Trophoblast cell (in vitro differentiated cells and primary cell): Measurements from ENCODE around the gene ART5.

Experiments used
- DNase-seq, 2 donors: peaks; one replicate each; pipeline ENCODE4 v3.0.0-alpha.2; 2016
- H2AFZ ChIP-seq: 2 replicates; pipeline ENCODE4 v1.6.1; 2013; ENCODE audit warnings: low read length, moderate library complexity, mild to moderate bottlenecking; ENCODE audit not compliant: insufficient read depth, poor library complexity
- H2AK5ac ChIP-seq: 2 replicates; pipeline ENCODE4 v1.6.1; 2013; ENCODE audit warnings: mild to moderate bottlenecking, low read length
- H2BK120ac ChIP-seq: 2 replicates; pipeline ENCODE4 v1.6.1; 2013; ENCODE audit warnings: low read length, mild to moderate bottlenecking, moderate library complexity; ENCODE audit not compliant: insufficient read depth, poor library complexity
- H2BK12ac ChIP-seq: 2 replicates; pipeline ENCODE4 v1.6.1; 2013; ENCODE audit warnings: mild to moderate bottlenecking, low read length, moderate library complexity
- H2BK5ac ChIP-seq: 2 replicates; pipeline ENCODE4 v1.6.1; 2013; ENCODE audit warnings: low read length, low read depth, moderate library complexity, mild to moderate bottlenecking; ENCODE audit not compliant: poor library complexity
- H3K14ac ChIP-seq: 2 replicates; pipeline ENCODE4 v1.6.1; 2013; ENCODE audit warnings: mild to moderate bottlenecking, low read length
- H3K18ac ChIP-seq: 2 replicates; pipeline ENCODE4 v1.6.1; 2013; ENCODE audit warnings: mild to moderate bottlenecking, low read length
- H3K23ac ChIP-seq: 2 replicates; pipeline ENCODE4 v1.6.1; 2013; ENCODE audit warnings: low read length
- H3K27ac ChIP-seq: 2 replicates; pipeline ENCODE4 v1.5.1; 2013; ENCODE audit warnings: low read depth, mild to moderate bottlenecking, inconsistent platforms, low read length, moderate library complexity
- H3K27me3 ChIP-seq: 2 replicates; pipeline ENCODE4 v1.6.1; 2013; ENCODE audit warnings: inconsistent platforms, mild to moderate bottlenecking, low read length, moderate library complexity; ENCODE audit not compliant: insufficient read depth
- H3K36me3 ChIP-seq, 2 experiments: 1 replicate in 1 of 2; 2 replicates in 1 of 2; pipeline ENCODE4 v1.6.1; 2013; ENCODE audit warnings: low read length in 2 of 2, mild to moderate bottlenecking in 2 of 2, moderate library complexity in 1 of 2; ENCODE audit not compliant: insufficient read depth in 2 of 2, control insufficient read depth in 1 of 2
- H3K4ac ChIP-seq: 2 replicates; pipeline ENCODE4 v1.6.1; 2013; ENCODE audit warnings: low read depth, mild to moderate bottlenecking, low read length, moderate library complexity
- H3K4me1 ChIP-seq, 2 experiments: 1 replicate in 1 of 2; 2 replicates in 1 of 2; pipeline ENCODE4 v1.6.1; 2013; ENCODE audit warnings: low read length in 2 of 2, mild to moderate bottlenecking in 2 of 2, moderate library complexity in 1 of 2; ENCODE audit not compliant: insufficient read depth in 2 of 2, control insufficient read depth in 1 of 2
- H3K4me2 ChIP-seq: 2 replicates; pipeline ENCODE4 v1.6.1; 2013; ENCODE audit warnings: inconsistent platforms, mild to moderate bottlenecking, low read length, moderate library complexity
- H3K4me3 ChIP-seq: 2 replicates; pipeline ENCODE4 v1.5.1; 2013; ENCODE audit warnings: mild to moderate bottlenecking, low read depth, low read length, inconsistent platforms
- H3K79me1 ChIP-seq: one replicate; pipeline ENCODE4 v1.6.1; 2013; ENCODE audit warnings: low read length
- H3K79me2 ChIP-seq: 2 replicates; pipeline ENCODE4 v1.6.1; 2013; ENCODE audit warnings: low read length, mild to moderate bottlenecking; ENCODE audit not compliant: control insufficient read depth, insufficient read depth, poor library complexity
- H3K9ac ChIP-seq: 2 replicates; pipeline ENCODE4 v1.6.1; 2013; ENCODE audit warnings: mild to moderate bottlenecking, low read length
- H3K9me3 ChIP-seq: 2 replicates; pipeline ENCODE4 v1.6.1; 2013; ENCODE audit warnings: low read depth, mild to moderate bottlenecking, control low read depth, inconsistent platforms, low read length; ENCODE audit not compliant: insufficient read depth
- H4K12ac ChIP-seq: 2 replicates; pipeline ENCODE4 v1.6.1; 2013; ENCODE audit warnings: low read depth, mild to moderate bottlenecking, low read length, moderate library complexity
- H4K8ac ChIP-seq: 2 replicates; pipeline ENCODE4 v1.6.1; 2013; ENCODE audit warnings: low read depth, mild to moderate bottlenecking, low read length, moderate library complexity
- H4K91ac ChIP-seq: one replicate; pipeline ENCODE4 v1.6.1; 2013; ENCODE audit warnings: low read depth, mild to moderate bottlenecking, low read length, moderate library complexity
- WGBS: extraction: QIAGEN DNeasy Blood & Tissue Kit; methylation state at CpG from one replicate; pipeline ENCODE4 v1.1.7; 2013; ENCODE audit warnings: missing lambda C conversion rate; ENCODE audit not compliant: insufficient read length, insufficient coverage; ENCODE audit errors: extremely low coverage; 5-methylcytosine and 5-hydroxymethylcytosine counted together

Gene ART5

GRCh38 chr11:3637201-3637600 lies 4.6 kb downstream of the ART5 start:
- no peak overlapping the region for H2BK120ac ChIP-seq

GRCh38 chr11:3635641-3636375 lies 6.0 kb downstream of the ART5 start:
- H4K8ac ChIP-seq: no peak overlapping the region
- H3K27me3 ChIP-seq: no peaks in the 10 kb centered on the region
- H3K4me1 ChIP-seq: peaks cover 1 to 2% of the 10 kb centered on the region in 2 experiments
- H3K27ac ChIP-seq: no peak overlapping the region
- H3K79me1 ChIP-seq: no peaks in the 10 kb centered on the region
- H4K12ac ChIP-seq: no peak overlapping the region
- no peak overlapping the region for H3K18ac ChIP-seq
- H3K79me2 ChIP-seq: no peaks in the 10 kb centered on the region
- H2BK120ac ChIP-seq: no peak overlapping the region
- H3K4ac ChIP-seq: no peak overlapping the region
- no peaks in the 10 kb centered on the region for H3K9me3 ChIP-seq
- no peak overlapping the region for H2BK12ac ChIP-seq
- WGBS: no CpG with 5 or more reads among the region's 15 CpGs
- no peak overlapping the region for H3K23ac ChIP-seq
- H3K4me2 ChIP-seq: no peak overlapping the region
- H3K4me3 ChIP-seq: no peak overlapping the region
- H2BK5ac ChIP-seq: no peak overlapping the region
- H3K36me3 ChIP-seq: no peaks in the 10 kb centered on the region
- H3K9ac ChIP-seq: no peak overlapping the region
- no peak overlapping the region for H2AK5ac ChIP-seq
- no peak overlapping the region for H2AFZ ChIP-seq
- no peak overlapping the region for H4K91ac ChIP-seq
- no peak for DNase-seq
- no peak overlapping the region for H3K14ac ChIP-seq

More at GRCh38 chr11:3637201-3637600, 4.6 kb downstream of the ART5 start:
- Histone ChIP-seq H3K9me3 (no peaks in the 10 kb centered on the region), H3K79me1 (peaks cover 1% of the 10 kb centered on the region), H3K4me1 (peaks cover 1% of the 10 kb centered on the region in 2 experiments), H2BK5ac (no peak overlapping the region), H3K27ac (no peak overlapping the region), H2BK12ac (no peak overlapping the region), H3K79me2 (no peaks in the 10 kb centered on the region), H3K27me3 (no peaks in the 10 kb centered on the region), H3K23ac (no peak overlapping the region), H3K9ac (no peak overlapping the region), H4K91ac (no peak overlapping the region), H2AFZ (no peak overlapping the region), H2AK5ac (no peak overlapping the region), H3K14ac (no peak overlapping the region), H4K12ac (no peak overlapping the region), H3K4me3 (no peak overlapping the region), H3K4me2 (no peak overlapping the region), H3K36me3 (no peaks in the 10 kb centered on the region), H3K4ac (no peak overlapping the region), H4K8ac (no peak overlapping the region), H3K18ac (no peak overlapping the region)
- DNase-seq: no peak
- WGBS: no CpG with 5 or more reads among the region's 13 CpGs

GRCh38 chr11:3632070-3632660 lies 9.6 kb downstream of the ART5 start:
- no peak overlapping the region for H2AFZ ChIP-seq
- no peak overlapping the region for H3K23ac ChIP-seq
- no peak overlapping the region for H4K91ac ChIP-seq
- H3K9ac ChIP-seq: no peak overlapping the region
- H2BK120ac ChIP-seq: no peak overlapping the region
- no peaks in the 10 kb centered on the region for H3K27me3 ChIP-seq
- no peaks in the 10 kb centered on the region for H3K36me3 ChIP-seq
- H3K4ac ChIP-seq: no peak overlapping the region
- H3K4me2 ChIP-seq: no peak overlapping the region
- H3K79me1 ChIP-seq: no peaks in the 10 kb centered on the region
- H4K8ac ChIP-seq: no peak overlapping the region
- H3K9me3 ChIP-seq: peaks cover 1% of the 10 kb centered on the region
- no peak overlapping the region for H2BK5ac ChIP-seq
- no peak overlapping the region for H3K18ac ChIP-seq
- no peak overlapping the region for H4K12ac ChIP-seq
- peaks cover 1 to 2% of the 10 kb centered on the region in 2 experiments for H3K4me1 ChIP-seq
- no peak overlapping the region for H2AK5ac ChIP-seq
- WGBS: no CpG with 5 or more reads among the region's 5 CpGs
- no peak overlapping the region for H2BK12ac ChIP-seq
- DNase-seq: no peak
- no peak overlapping the region for H3K14ac ChIP-seq
- no peak overlapping the region for H3K4me3 ChIP-seq
- H3K27ac ChIP-seq: no peak overlapping the region
- no peaks in the 10 kb centered on the region for H3K79me2 ChIP-seq

- no peak overlapping the region for H2AFZ ChIP-seq
- H2BK12ac ChIP-seq: no peak overlapping the region
- H4K8ac ChIP-seq: no peak overlapping the region
- no peaks in the 10 kb centered on the region for H3K79me1 ChIP-seq
- H3K4me1 ChIP-seq: peaks cover 1 to 2% of the 10 kb centered on the region in 2 experiments
- no peak overlapping the region for H3K18ac ChIP-seq
- H3K27me3 ChIP-seq: no peaks in the 10 kb centered on the region
- H3K79me2 ChIP-seq: no peaks in the 10 kb centered on the region
- no peak for DNase-seq
- no peak overlapping the region for H3K4ac ChIP-seq
- WGBS: no CpG with 5 or more reads among the region's 4 CpGs
- H3K36me3 ChIP-seq: no peaks in the 10 kb centered on the region
- no peak overlapping the region for H4K91ac ChIP-seq
- no peak overlapping the region for H2BK5ac ChIP-seq
- no peak overlapping the region for H2BK120ac ChIP-seq
- no peak overlapping the region for H4K12ac ChIP-seq
- H2AK5ac ChIP-seq: no peak overlapping the region
- no peak overlapping the region for H3K4me2 ChIP-seq
- H3K9me3 ChIP-seq: peaks cover 1% of the 10 kb centered on the region
- H3K9ac ChIP-seq: no peak overlapping the region
- H3K4me3 ChIP-seq: no peak overlapping the region
- no peak overlapping the region for H3K27ac ChIP-seq
- H3K23ac ChIP-seq: no peak overlapping the region
- H3K14ac ChIP-seq: no peak overlapping the region
Observed at GRCh38 chr11:3631331-3631730, 10.5 kb downstream of the ART5 start.
